HG03060 (cell line): ENCODE results near the gene LDLRAD4.
"Not testable (repeated sequence)": the region's sequence is repeated elsewhere in the genome, so short reads cannot be mapped to it uniquely, and the experiment has no call there.

ENCODE experiments used
- ATAC-seq: cut with Tn5 transposase; IDR thresholded peaks from one replicate; pipeline ENCODE4 v1.9.1; 2021; ENCODE audit warnings: low read depth, moderate number of reproducible peaks; ENCODE audit not compliant: unreplicated experiment

Gene LDLRAD4

DNA sequence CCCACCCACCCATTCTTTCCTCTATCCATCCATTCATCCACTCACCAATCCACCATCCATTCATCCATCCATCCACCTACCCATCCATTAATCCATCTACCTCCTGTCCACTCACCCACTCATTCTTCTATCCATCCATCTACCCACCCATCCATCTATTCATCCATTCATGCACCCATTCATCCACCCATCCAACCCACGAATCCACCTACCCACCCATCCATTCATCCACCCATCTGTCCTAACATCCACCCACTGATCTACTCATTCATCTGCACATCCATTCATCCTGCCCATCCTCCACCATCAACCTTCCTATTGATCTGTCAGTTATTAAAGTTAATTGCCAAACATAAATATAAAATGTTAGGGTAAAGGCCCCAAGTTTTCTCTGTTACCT is 25.6 kb downstream of the LDLRAD4 start:
- ATAC-seq, result no peak

DNA sequence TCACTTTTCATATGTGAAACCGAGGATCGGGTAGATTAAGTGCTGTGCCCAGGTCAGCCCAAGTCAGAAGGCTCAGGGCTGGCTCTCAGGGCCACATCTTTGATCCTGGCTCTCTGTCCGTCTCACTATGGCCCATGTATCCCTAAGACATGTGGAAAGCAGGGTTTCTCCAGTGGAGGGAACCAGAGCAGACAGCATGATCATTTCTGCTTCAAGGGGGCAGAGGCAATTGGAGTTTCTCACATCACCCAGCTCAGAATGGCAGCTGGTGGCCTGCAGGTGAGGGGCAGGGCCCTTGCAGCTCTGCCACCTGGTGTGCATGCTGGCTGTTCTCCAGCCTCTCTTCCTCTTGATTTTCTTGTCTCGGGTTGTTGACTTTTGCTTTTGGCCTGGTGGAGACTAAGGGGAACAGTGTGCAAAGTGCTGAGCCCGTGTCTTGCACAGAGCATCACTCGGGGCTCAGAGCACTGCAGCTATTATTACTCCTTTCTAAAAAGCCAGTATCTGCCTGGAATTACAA is 27.0 kb downstream of the LDLRAD4 start:
- ATAC-seq, result no peak

DNA sequence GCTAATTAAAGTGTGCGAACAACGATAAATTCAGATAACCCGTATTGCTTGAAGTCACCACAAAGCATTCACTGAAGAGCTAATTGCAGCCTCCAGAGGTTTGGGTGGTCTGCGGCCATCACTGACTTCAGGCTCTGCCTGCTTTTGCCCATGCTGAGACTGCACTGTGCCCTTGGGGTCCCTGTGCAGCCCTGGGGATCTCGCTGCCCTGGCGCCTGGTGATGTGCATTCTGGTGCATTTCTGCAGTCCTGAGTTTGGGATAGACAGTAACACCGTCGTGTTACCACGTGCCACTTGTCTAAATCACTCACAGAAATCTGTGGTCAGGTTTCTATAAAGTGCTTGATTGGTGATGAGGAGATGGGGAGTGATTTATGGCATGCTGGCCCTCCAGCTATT is 27.6 kb downstream of the LDLRAD4 start:
- ATAC-seq, result no peak

DNA sequence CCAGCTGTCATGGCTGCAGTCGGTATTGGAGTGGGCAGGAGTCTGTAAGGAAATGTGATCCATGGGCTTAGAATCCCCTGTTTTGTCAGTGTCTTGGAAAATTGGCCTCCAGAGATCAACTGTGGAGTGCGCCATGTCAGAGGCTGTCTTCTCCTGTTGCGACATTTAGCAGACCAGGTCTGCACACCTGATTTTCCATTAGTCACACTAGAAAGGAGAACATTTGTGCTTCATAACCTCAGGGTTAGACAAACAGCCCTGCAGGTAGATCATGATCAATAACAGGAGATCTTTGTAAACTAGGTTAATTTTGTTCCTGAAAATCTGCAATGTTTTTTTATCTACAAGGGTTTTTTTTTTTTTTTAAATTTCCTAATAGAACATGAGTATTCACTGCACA is 28.0 kb downstream of the LDLRAD4 start:
- no peak for ATAC-seq

DNA sequence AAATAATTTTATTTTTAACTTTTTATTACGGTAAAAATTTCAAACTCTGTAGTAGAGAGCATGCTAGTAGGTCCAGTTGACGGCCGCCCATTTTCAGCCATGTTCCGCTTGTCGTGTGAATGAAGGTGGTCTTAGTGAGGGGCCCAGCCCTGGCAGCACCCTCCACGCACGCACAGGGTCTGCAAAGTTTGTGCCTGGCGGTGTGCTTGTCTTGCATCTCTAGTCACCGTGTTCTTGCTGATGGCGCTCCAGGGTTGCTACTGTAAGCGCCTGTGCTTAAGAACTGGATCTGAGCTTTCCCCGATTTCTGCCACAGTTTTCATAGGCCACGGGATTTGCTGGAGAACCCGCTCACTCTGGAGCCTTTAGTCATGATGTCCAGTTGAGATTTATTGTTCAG is 28.9 kb downstream of the LDLRAD4 start:
- ATAC-seq, result no peak

DNA sequence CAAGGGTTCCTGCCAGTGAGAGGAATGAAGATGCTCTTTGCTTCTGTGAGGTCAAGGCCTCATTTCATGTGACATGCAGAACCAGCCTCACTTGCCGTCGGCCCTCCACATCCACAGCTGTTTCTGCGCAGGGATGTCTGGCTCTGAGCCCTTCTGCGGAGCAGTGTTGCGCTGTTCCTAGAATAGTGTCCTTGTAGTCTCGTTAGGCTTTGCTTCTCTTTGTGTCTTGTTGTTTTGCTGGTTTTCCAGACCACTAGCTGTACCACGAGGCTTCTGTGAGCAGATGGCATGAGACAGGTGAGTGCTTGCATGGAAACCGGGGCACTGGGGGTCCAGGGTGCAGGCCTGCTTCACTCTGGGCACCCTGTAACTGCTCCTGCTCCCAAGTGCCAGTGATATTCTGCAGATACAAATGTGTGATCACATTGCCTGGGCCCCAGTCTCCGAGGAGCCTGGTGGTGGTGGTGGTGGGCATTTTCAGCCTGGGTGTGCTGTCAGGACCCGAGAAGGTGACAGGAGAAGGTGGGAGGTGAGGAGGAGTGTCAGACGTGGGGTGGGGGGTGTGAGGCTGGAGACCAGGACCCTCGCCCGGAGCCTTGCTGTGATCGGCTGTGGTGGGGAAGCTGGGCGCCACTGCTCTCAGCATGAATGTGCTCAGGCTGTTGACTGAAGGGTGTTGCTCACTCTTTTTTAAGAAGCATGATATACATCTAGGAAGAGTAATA is 34.3 kb downstream of the LDLRAD4 start:
- no peak for ATAC-seq

- ATAC-seq, result no peak
Measured at GRCh38 chr18:13253786-13254688, 35.5 kb downstream of the LDLRAD4 start.

GRCh38 chr18:13254971-13255927 is 36.7 kb downstream of the LDLRAD4 start:
- no peak for ATAC-seq

DNA sequence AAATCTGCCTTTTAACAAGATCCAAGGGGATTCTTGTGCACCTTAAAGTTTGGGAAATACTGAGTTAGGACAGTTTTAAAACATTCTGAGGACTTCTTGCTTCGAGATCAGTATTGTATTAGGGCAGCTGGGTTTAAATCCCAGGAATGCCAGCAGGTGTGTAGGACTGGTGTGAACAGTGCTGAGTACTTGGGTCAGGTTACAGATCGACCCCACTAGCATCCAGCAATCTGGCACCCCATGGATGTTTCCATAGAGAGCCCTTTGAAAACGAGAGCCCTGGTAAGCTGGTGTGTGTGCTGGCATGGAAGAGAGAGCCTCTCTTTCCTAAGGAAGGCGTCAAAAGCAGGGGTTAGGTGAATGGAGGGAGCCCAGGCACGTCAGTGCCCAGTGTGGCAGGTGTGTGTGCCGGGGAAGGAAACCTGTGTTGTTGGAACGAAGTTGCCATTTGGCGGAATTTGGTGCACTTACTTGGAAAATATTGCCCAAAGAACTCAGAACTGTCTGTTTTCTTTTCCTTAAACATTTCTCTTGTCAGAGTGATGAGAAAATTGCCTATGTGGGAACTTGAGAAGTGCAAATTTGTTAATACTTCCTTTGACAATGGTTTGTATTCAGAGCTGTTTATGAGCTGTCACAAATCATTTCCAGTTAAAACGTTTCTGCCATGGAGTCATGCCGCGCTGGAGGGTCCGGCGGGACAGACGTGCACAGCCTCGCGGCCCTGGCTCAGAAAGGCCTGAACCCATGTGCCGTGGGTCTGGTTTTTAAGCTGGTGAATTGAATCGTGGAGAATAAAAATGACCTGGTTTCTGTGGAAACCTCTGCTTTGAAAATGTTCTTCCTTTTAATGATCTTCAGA is 38.1 kb downstream of the LDLRAD4 start:
- ATAC-seq, result no peak

GRCh38 chr18:13257361-13257980 is 38.9 kb downstream of the LDLRAD4 start:
- no peak for ATAC-seq

- ATAC-seq, result no peak
Measured at GRCh38 chr18:13258921-13259320, 40.4 kb downstream of the LDLRAD4 start.

GRCh38 chr18:13259701-13260100 is 41.1 kb downstream of the LDLRAD4 start:
- no peak for ATAC-seq

- ATAC-seq, result no peak
Measured at GRCh38 chr18:13260197-13260934, 41.8 kb downstream of the LDLRAD4 start.

GRCh38 chr18:13260935-13261640 is 42.5 kb downstream of the LDLRAD4 start:
- no peak for ATAC-seq

GRCh38 chr18:13261661-13262357 is 43.2 kb downstream of the LDLRAD4 start:
- no peak for ATAC-seq

DNA sequence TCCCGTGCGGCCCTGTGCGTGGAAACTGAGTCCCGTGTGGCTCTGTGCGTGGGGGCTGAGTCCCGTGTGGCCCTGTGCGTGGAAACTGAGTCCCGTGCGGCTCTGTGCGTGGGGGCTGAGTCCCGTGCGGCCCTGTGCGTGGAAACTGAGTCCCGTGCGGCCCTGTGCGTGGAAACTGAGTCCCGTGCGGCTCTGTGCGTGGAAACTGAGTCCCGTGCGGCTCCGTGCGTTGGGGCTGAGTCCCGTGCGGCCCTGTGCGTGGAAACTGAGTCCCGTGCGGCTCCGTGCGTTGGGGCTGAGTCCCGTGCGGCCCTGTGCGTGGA is 43.8 kb downstream of the LDLRAD4 start:
- ATAC-seq, result not testable (repeated sequence)
